GM13977 (cell line): Measurements from ENCODE around the gene SERPINB7.

Experiments
- DNase-seq: peaks from one replicate; pipeline ENCODE4 v3.0.0; 2012; ENCODE audit warnings: low spot score
- in situ Hi-C: fragments of 300-500 bp; cut with MboI; formaldehyde crosslinking; loops from one replicate; pipeline ENCODE4 v1.12.0; 2022; ENCODE audit warnings: low sequenced_read_pairs, low pct_unique_long_range_greater_than_20kb, mixed read lengths, inconsistent platforms; ENCODE audit not compliant: unreplicated experiment
- TF ChIP-seq, protein P1 (sequence below): IDR thresholded peaks from 2 replicates; pipeline ENCODE4 v1.5.1; 2012; ENCODE audit warnings: mild to moderate bottlenecking, control low read depth; ENCODE audit not compliant: insufficient read depth; ENCODE audit errors: extremely low read depth, missing control alignments

Gene SERPINB7

DNA sequence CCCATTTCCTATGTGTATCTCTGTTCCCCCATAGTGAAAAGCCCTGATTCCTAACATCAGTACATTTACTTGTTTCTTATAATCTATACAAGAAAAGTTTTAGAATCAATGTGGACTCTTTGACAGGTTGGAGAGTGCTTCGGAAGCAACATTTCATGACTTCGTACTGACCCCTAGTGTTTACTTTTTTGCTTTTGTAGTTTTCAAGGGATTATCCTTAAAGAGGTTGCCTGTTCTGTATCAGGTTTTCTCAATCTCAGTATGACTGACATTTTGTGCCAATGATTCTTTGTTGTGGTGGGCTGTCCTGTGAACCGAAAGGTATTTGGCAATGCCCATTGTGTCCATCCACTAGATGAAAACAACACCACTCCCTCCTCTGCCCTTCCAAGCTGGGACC lies 69.0 kb downstream of the SERPINB7 start:
- DNase-seq = peak; percentile 24
- TF ChIP-seq, protein P1, sequence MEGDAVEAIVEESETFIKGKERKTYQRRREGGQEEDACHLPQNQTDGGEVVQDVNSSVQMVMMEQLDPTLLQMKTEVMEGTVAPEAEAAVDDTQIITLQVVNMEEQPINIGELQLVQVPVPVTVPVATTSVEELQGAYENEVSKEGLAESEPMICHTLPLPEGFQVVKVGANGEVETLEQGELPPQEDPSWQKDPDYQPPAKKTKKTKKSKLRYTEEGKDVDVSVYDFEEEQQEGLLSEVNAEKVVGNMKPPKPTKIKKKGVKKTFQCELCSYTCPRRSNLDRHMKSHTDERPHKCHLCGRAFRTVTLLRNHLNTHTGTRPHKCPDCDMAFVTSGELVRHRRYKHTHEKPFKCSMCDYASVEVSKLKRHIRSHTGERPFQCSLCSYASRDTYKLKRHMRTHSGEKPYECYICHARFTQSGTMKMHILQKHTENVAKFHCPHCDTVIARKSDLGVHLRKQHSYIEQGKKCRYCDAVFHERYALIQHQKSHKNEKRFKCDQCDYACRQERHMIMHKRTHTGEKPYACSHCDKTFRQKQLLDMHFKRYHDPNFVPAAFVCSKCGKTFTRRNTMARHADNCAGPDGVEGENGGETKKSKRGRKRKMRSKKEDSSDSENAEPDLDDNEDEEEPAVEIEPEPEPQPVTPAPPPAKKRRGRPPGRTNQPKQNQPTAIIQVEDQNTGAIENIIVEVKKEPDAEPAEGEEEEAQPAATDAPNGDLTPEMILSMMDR = peak; percentile 64

DNA sequence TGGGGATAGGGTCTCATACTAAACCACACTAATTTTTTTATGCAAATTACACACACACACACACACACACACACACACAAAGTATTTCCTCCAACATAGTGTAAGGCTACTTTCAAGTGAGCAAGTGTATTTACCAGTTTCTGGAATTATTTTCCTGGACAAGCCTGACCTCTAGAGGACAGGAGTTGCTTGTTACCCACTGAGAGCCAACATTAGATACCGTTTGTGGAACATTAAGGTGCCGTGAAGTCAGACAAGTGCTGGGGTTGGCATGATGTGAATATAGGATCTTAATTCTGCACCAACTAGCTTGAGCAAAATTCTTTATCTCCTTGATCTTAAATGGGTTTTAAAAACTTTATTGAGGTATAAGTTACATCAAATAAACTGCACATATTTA lies 72.9 kb downstream of the SERPINB7 start:
- no peak for DNase-seq
- in situ Hi-C loops = loop anchor here (10.0 to 25.0 kb wide), 3 partner anchors 261 to 836 kb away; partner anchors contain the start of gene SERPINB13
- TF ChIP-seq, protein P1 = peak; percentile 54

More for the DNA sequence above, 69.0 kb downstream of the SERPINB7 start:
- in situ Hi-C loops = loop anchor here (10.0 to 25.0 kb wide), 3 partner anchors 257 to 832 kb away; partner anchors contain the start of gene SERPINB13

DNA sequence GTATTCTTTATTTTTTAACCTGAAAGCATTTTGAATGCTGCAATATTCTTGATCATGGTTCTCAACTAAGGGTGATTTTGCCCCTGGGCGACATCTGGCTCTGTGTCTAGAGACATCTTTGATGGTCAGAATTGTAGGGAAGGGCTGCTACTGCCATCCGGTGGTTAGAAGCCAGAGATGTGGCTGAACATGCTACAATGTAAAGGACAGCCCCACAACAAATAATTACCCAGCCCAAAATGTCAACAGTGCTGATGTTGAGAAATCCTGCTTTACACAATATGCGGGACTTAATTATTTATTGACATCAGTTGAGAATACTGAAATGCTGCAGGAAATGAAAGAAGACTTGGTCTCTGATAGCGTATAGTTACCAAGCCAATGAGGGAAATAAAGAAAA lies 74.8 kb downstream of the SERPINB7 start:
- peak; percentile 23 for DNase-seq
- TF ChIP-seq, protein P1 = peak; percentile 62
- in situ Hi-C loops = no loop called here

DNA sequence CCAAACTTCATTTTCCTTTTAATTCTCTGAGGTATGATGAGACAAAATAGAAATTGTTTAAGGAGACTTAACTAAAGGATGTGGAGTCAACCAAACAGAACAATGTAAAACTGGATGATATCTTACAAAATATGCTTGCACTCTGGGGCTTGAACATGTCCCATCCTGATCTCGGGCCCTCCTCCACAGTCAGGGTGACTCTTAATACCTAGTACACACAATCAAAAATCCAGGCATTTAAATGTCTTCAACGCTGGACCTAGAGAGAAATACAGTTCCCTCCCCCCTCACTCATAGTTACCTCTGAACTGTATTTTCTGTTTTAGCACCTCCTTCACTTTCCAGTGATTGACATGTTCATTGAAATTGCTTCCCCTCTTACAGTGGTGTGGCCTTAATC lies 75.4 kb downstream of the SERPINB7 start:
- in situ Hi-C loops = no loop called here
- DNase-seq = no peak
- TF ChIP-seq, protein P1 = no peak
